HG03097 (cell line): Measurements from ENCODE around the gene HLA-DMB.
"Not testable (repeated sequence)": the region's sequence is repeated elsewhere in the genome, so short reads cannot be mapped to it uniquely, and the experiment has no call there.

Experiments
- ATAC-seq: cut with Tn5 transposase; IDR thresholded peaks from one replicate; pipeline ENCODE4 v1.9.1; 2021; ENCODE audit not compliant: unreplicated experiment, low FRiP score

Gene HLA-DMB

GRCh38 chr6:32952817-32953739 is 12.2 kb upstream of the HLA-DMB start, which contains the start of gene HLA-DMA:
HLA-DMA (minus strand) TSS chr6:32953097; CDS start chr6:32953036, 61 bp downstream.
- peak; percentile 80 for ATAC-seq

DNA sequence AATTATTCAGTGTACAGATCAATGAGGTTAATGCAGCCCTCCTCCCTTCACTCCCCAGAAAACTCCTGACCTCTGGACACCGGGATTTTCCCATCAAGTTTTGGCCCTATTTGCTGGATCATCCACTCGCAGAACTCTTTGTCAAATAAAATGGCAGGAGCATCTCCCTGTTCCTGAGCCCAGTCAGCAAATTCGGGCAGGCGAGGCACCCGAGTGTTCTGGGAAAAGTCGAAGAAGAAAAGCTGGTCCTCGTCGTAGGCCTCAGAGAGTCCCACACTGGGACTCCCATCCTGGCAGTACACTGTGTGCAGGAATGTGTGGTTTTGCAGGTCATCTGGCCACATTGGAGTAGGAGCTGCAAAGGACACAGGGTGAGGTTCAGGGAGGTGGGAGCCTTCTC is 9.6 kb upstream of the HLA-DMB start:
- ATAC-seq, result no peak

DNA sequence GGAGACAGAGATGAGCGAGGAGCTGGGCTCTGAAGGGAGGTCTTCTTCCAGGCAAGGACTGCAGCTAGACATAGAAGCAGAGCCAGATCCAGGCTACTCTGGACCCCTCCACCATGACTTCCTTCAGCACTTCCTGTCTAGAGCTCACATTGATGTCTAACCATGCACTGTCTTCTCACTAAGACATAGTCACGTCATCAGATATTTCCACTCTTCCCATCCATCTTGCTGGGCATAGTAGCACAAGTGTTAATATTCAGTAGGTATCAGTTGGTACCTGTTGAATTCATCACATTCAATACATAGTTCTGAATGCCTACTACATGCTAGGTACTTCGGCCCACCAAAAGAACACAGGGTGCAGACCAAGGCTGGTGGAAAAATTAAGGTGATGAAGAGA is 9.2 kb upstream of the HLA-DMB start:
- ATAC-seq, result no peak

DNA sequence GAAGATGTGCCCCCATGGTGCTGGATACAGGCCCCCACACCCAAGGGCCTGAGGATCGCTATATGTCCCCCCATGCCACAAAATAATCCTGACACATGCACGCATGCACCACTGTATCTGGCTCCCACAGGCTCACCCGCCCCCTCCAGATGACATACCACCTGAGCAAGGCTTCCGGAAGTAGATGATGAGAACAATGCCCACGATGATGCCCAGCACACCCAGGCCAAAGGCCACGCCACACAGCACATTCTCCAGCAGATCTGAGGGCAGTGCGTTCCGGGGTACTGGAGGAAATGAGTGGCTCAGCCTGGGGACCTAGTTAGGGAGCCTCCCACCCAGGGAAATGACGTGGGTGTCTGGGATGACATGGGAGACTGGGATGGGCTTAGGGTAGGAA is 8.3 kb upstream of the HLA-DMB start:
- no peak for ATAC-seq

DNA sequence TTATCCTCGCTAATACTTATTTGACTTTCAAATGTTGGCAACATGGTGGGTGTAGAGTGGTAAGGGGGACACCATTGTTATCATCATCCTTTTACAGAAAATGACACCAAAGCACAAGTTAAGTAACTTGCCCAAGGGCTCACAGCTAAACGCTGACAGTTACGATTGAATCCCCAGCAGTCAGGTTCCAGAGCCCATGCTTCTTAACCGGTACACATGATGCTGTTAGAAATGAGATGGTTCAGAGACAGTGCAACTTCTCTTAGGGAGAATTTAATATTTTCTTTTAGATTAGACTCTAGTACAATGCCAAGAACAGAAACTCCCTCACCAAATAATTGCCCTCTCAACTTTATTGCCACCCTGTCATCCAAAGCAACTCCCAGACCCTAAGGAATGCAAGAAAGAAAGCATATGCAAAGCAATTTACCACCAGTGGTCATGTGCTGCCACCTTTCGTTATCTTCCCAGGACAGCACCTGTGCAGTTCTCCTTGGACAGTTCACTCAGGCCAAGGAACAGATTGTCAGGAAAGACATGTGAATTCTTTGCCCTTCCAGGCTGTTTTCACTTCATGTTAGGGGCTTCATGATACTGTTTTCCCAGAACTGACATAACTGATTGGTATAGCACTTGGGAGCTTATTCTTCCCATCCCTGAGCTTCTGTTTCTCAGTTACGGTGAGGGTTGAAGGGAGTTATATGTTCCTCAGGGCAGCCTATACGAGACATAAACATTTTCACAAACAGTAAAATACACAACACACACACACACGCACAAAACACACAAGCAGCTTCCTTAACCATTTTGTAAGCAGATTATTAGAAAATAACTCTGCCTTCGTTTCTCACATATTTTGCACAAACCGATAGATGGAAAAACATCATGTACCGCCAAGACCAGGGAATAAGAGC is 7.0 kb upstream of the HLA-DMB start:
- no peak for ATAC-seq

GRCh38 chr6:32946893-32947292 is 6.1 kb upstream of the HLA-DMB start:
- ATAC-seq, result no peak

GRCh38 chr6:32945953-32946352 is 5.1 kb upstream of the HLA-DMB start:
- ATAC-seq, result no peak

DNA sequence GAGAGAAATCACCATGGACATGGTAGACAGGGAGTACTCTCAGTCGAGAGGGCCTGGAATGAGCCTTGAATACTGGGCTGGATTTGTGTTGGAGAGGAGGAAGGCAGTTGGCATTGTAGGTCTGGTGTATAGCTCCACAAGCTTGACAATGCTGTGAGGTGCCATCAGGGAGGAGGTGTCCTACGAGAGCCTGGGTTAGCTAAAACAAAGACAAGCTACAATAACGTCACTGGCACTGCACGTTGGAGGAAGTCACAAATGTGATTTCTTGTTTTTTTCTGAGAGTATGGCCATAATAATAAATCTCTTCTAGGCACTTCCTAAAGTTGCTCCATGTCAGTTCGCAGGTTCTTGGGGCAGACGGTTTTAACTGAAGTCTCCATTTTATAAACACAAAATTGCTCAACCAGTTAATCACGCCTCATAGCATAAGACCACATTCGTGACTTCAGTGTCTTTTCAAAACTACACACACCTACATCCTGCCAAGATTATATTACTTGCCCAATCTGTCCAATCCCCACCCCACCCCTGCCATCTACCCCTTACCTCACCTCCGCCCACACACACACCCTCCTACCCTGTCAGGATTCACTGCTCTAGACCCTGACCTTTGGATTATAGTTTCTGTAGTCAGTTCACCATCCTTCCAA is 4.4 kb upstream of the HLA-DMB start:
- ATAC-seq, result no peak

DNA sequence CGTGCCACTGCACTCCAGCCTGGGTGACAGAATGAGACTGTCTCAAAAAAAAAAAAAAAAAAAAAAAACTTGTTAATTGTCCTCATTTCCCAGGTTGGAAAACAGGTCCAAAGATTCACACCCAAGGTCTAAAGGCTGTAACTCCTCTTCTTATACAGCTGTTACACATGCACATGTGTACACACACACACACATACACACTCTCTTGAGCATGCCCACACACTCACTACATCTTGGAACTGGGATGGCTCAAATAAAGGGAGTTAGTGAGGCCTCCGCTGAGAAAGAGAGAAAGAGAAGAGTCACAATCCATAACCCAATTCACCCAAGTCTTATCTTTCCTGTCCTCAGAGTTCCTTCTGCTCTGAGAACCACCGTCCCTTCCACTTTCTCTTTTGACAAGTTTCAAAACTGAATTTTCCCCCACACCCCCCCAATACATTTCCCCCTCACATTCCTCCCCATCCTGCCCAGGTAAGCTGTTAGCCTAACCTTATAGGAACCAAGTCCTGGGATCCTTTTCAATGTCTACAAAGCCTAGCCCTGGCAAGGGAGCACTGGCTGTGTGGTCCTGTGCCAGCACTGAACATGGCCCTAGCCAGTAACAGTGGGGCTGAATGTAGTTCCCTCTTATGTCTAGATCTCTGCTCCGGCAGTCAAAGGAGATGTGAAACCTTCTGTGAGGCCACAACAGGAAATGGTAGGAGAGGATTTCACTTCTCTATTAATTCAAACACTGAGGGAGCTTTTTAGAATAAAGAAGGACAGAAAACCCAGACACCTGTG is 3.2 kb upstream of the HLA-DMB start:
- ATAC-seq, result peak; percentile 42

DNA sequence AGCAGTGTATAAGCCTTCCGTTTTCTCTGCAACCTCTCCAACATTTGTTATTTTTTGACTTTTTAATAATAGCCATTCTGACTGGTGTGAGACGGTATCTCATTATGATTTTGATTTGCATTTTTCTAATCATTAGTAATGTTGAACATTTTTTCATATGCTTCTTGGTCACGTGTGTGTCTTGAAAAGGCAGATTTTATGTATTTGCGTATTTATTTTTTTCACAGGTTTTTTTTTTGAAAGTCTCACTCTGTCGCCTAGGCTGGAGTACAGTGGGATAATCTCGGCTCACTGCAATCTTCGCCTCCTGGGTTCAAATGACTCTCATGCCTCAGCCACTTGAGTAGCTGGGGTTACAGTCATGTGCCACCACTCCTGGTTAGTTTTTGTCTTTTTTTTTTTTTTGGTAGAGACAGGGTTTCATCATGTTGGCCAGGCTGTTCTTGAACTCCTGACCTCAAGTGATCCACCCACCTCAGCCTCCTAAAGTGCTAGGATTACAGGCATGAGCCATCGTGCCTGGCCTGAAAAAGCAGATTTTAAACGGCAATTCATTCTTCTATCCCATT is 1.8 kb upstream of the HLA-DMB start:
- ATAC-seq, result not testable (repeated sequence)

DNA sequence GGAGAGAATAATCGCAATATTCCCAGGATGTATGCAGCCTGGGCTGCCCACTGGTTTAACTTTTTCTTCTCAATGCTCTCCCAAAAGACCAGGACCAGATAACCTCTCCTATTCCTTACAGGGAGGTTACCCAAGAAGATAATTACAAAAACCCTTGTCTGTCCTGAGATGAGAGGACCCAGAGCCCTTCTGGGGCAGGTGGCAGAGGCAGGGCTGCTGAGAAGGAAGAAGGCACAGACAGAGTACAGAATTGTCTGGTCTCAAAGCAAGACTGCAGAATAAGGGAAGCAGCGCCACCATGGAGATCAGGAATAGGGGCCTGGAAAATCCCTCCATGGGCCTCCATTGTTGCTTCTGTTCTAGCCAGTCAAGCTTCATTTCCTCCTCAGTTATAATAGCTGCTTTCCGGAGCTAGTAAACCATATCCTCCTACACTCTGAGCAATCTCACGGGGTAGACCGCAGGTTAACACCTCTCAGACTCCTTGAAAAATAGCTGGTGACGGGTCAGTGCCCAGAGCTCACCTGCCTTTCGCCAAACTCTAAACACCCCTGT is 463 bp upstream of the HLA-DMB start:
- ATAC-seq, result peak; percentile 44

DNA sequence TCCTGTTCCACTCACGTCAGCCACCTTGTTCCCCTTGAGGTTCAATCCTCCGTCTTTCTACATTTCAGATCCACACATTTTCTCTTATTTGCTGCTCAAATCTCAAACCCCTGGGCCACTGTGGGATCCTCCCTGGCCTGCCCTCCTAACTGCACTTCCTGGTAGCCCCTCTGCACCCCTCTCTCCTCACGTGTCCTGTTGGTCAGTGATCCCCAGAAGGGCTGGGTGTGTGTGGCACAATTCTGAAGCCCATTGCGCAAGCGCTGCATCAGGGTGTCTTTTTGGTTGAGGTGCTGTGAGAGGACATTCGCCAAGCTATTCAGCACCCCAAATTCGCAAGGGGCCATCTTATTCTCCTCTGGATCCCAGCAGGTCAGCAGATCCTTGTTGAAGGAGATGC is 2.3 kb downstream of the HLA-DMB start:
- ATAC-seq, result no peak

DNA sequence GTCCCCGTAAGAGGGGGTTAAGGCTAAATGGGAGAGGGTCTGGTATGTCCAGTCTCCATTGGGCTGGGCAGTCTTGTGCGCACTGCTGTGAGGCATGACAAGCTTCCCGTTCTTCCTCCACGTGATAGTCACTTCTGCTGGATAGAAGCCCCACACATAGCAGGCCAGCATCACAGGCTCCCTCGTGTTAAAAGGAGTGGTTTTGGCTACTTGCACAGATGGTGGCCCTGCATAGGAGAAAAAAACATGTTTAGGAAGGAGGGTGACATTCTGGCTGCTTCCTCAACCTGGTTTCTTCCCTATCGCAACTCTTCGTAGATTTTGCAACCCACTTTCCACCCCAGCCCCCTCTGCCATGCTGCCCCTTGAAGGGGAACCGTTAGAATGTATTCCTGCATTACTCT is 3.6 kb downstream of the HLA-DMB start:
- no peak for ATAC-seq

DNA sequence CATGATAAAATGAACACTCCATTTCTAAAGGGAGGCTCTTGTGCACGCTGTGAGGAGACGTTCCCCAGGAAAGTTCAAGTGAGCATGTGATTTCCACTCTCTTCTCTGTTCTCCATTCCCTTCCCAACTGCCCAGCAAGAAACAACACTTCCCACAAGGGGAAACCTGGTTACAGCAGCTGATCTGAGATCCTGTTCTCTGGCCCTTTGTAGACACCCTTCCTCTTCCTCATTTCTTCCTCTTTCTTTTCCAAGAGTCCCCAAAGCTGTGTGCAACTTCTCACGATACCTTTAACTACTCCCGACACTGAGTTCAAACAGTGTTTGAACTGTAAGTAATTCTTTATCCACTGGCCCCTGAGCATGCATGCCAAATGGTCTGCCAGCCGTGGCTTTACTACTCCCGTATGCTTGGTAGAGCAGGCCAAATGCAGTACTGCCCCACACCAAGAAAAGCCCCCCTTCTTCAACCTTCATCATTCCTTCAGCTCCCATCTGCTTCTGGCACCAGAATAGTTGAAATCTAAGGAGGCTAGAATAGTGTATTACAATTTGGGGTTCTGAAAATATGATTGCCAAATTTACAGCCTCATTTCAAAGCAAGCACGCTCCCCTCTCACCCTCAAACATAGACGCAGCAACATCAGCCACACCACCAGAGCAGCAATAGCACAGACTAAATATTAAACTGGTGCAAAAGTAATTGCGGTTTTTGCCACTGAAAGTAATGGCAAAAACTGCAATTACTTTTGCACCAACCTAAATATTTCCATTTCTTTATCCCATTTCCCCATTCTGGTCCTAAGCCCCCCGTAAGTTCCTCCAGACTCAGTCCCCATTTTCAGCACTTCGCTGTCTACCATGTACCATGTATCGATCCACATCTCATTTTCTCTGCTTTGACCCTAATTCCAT is 4.3 kb downstream of the HLA-DMB start:
- no peak for ATAC-seq

- ATAC-seq, result no peak
Observed at GRCh38 chr6:32935551-32936238, 5.1 kb downstream of the HLA-DMB start.

DNA sequence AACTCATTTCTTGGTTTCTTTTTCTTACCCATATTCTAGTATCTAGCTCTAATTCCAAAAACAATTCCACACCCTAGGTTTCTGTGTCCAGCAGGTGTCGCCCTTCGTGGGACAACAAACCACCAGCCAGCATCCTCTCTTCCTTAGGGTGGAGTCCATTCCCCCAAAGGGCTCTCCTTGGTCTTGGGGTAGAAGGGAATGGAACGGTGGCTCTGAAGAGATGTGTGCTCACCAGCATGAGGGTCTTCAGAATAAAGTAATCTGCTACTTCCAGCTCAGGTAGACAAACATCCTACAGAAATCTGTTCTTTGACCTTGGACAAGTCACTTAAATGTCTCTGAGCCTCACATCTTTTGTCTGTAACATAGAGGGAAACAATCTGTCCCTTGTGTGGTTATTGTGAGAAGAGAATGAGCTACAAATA is 7.2 kb downstream of the HLA-DMB start:
- ATAC-seq, result no peak

DNA sequence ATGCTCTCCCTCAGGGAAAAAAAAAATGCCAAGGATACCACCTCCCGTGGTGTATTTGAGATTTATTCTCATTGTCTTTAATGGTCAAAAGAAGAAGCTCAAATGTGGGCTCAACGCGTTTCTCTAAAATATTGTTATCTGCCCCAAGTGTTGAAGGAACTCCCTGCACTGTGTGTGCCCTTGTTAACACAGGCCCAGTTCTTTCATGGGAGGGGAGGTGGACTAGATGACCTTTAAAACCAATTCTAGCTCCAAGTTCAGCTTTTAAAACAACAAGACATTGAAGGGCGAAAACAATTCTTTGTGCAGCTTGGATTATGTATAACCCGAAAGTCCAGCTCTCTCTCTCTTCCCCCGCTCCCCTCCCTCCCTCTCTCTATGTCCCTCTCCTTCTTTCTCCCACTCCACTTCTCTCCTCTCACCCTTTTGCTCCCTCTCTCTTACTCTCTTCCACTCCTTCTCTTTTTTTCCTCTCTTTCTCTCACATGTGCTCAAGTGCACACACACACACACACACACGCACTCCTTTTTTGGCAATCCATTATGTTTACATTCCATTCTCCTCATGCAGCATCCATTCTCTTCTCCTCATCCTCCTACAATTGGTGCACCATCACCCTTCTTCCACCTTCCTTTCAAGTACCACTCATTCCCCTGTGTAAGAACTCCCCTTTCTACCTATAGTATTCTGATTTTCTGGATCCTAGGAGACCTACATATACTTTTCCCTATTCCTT is 8.5 kb downstream of the HLA-DMB start:
- no peak for ATAC-seq
